C1 segment of cervical spinal cord (tissue), 14 donors: ENCODE measurements around the gene OR6V1.
"Not testable (repeated sequence)": the region's sequence is repeated elsewhere in the genome, so short reads cannot be mapped to it uniquely, and the experiment has no call there.

Experiments
- DNase-seq, 14 donors: peaks; one replicate each; lab custom pipeline; 2025; lab: John Stamatoyannopoulos, UW

The OR6V1 gene

DNA sequence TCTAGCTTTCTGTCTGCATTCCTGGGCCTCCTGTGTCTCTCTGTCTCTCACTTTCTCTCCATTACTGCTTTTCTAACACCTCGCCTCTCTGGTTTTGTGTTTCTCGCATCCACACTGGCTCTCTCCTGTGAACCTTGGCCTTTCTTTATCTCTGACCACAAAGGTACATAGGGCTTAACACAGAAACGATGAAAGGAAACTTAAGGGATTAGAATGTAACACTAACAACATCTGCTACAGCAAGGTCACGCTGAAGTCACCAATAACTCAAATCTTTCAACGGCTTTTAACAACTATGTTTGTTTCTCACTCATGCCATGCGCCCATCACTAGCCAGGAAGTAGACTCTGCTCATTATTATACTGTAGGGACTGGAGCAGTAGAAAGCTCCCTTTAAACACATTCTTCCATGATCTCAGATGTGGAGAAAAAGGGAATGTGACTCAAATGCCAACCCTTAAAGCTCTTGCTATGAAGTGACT lies 9.3 kb upstream of the OR6V1 start:
- no peak for DNase-seq

DNA sequence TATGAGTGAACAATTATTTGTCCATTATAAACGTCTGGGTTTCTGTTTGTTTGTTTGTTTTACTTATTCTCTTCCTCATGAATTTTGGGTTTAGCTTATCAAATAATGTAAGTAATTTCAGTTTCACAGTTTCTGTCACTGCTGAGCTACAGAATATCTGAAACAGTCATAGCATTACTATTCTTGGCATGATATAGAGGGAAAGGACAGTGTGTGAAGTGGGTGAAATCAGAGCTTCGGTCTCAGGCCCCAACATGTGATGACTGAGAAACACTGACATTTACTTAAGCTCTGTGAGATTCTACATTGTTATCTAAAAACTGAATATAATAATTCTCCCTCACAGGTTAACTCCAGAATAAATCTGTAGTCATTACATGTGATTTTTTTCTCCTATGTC lies 8.8 kb upstream of the OR6V1 start:
- no peak for DNase-seq

DNA sequence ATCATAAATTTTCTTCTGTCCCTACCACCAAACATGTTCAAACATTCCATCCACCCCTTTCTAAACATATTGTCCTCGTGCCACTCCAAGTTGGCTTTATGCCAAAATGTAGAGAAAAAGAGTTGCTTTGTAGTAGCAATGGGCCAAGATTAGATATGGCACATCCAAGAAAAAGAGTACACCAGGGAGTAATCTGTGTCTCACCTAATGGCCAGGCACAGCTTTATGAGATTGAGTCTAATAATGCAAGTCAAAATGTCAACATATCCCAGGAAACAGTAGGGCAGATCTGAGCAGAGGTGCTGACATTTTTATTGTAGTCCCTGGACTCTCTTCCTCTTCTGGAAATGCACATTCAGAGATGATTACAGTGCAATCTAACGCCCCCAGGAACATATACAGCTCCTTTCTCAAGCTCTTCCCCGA lies 5.7 kb upstream of the OR6V1 start:
- no peak for DNase-seq

DNA sequence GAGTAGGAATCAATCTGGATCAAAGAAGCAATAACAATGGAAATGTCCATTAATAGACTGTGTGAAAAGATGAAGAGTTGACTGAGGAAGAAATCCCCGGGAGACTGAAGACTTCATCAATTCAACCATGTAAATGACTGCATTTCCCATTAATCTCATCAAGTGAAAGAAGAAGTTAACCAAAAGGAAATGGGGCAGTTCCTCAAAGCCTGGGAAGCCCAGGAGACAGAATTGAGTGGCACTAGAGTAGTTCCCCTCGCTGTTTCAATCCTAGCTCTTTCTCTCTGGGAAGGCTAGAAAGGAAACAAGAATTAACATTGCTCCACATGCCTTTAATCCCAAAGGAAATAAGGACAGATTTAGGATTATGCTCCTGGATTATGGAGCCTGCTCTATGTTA lies 4.8 kb upstream of the OR6V1 start:
- no peak for DNase-seq

DNA sequence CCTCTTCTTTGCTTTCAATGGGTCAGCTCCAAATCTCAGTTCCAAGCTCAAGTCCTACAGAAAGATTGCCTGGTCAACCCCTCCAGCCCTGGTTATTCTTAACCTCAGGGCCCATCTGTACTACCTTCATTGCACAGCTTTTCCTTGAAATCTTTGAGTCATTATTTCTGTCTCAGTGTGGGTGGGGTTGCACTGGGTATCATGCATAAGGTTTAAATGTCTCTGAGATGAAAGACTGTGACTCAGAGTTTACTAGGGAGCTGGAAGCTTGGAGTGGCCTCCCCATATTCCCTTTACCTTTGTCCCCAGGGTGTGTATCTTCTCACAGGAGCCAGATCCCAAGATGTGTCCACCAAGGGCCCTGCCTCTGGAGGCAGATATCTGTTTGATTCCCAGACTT lies 3.3 kb upstream of the OR6V1 start:
- no peak for DNase-seq

DNA sequence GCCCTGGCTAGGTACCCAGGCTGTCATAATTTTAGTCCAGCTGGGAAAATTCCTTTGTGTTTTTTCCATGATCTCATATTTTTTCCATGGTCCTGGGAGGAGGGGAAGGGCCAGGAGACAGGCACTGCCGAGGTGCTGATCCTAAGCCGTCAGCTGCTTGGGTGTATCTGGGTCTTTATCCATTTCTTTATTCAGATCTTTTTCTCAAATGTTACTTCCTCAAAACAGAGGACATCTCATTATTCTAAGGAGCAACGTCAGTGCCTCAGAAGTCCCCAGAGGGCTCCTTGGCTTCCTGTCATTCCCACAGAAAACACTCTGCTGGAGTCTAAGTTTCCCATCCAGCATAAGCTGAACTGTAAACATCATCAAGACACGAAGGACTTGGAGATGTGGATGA lies 2.8 kb upstream of the OR6V1 start:
- DNase-seq = no peak

DNA sequence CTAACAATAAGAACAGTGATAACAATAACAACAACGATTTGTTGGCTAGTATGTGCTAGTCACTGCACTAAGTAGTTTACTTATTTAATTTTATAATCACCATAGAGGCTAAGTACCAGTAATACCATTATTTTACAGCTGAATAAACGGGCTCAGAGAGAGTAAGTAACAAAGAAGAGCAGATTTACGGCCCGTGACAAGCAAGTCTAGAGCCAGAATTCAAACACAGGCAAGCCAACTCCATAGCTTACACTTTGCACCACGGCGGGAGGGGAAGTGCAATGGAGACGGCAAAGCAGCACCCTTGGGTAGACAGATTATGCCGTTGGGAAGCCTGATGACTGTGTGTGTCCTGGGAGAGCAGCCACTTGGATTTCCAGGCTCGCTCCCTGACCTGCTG lies 1.2 kb upstream of the OR6V1 start:
- DNase-seq = no peak

DNA sequence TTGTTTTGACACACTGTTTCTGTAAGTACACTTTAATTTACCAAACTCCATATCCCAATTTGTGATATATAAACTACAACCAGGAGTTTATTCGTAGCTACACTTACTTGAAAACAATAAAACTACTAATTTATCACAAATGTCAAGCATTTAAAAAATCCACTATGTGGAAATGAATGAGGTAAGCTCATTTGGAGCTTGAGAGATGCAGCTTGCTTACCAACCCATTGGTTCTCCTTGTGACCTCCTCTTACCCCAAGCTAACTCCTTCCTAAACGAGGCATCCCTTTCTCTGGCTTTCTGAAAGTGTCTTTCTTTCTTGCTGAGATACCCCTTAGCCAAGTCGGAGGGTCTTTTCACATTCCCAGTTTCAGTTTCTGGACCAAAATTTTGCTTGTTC lies 2.5 kb downstream of the OR6V1 start:
- DNase-seq = no peak

DNA sequence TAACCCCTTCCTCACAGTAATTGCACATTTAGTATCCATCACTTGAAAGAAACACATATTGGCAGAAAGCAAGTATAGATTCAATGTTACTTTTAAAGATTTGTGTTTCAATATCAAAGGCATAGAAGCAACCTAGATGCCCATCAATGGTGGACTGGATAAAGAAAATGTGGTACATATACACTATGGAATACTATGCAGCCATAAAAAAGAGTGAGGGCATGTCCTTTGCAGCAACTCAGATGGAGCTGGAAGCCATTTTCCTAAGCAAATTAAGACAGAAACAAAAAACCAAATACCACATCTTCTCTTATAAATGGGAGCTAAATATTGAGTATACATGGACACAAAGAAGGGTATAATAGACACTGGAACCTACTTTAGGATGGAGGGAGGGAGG lies 3.6 kb downstream of the OR6V1 start:
- no peak for DNase-seq

DNA sequence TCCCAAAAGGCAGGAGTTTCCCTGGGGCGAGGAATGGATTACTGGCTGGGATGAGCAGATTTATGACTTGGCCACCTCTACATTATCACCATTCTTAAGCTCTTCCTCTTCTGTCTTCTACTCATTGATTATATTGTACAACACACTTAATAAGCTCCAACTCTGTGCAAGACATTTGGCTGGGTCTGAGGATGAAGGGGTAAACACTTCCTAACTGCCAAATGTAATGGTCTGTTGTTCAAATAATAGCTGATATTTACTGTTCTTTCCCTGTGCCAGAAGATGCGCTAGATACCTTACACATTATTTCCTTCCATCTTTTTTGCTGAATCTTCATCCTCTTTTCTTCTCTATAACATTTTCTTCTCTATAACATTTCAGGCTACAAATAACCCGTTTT lies 11.6 kb downstream of the OR6V1 start:
- no peak for DNase-seq

DNA sequence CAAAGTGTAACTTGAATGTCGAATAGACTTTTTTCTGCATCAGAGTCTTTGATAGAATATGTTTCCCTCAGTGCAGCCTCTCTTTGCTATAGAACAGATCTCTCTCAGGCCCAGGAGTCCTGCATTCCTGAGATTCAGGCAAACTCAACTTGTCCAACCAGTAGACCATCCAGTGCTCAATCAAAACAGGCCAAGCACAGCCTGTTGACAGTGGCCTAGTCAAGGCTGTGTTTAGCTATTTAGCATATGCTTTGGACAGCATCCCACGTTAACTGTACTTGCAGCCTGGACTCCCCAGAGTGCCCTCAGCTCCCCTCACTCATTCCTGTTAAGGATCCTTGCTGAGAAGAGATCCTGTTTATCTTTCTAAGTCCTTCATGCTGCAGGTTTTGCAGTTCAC lies 16.3 kb downstream of the OR6V1 start:
- no peak for DNase-seq

DNA sequence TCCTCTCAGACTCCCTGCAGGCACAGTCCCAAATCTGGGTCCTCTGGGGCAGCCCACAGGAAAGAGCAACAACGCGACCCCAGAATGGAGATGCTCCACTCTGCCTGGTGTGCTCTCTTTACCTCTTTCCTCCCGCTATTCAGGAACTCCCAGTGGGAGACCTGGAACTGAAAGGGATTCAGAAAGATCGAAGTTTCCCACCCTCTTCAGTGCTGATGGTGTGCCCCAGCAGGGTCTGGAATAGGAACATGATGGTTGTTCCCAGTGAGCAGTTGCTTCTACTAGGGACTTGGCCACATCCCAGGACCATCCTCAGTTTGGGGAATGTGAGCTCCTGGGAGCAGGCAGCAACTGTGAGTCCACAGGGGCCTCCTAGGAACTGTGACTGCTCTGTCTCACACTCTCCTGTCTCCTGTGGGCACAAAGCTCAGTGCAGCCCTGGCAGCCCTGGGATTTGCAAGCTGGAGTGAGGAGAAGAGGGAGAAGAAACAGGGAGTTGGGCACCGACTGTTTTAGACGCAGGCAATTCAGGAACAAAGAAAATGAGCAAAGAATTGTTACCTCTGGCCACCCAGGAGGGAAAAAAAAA lies 17.9 kb downstream of the OR6V1 start:
- DNase-seq = no peak

DNA sequence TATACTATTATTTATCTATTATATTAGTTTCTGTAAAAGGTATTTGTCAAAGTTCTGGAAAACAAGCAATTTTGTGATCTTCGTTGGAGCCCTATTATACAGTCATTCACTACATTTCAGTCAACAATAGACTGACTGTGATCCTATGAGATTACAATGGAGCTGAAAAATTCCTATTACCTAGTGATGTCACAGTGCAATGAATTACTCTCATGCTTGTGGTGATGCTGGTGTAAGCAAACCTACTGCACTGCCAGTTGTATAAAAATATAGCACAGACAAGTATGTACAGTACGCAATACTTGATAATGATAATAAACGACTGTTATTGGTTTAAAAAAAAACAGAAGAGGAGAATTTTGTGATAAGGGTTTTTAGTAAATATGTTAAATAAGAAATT lies 21.4 kb downstream of the OR6V1 start:
- no peak for DNase-seq

DNA sequence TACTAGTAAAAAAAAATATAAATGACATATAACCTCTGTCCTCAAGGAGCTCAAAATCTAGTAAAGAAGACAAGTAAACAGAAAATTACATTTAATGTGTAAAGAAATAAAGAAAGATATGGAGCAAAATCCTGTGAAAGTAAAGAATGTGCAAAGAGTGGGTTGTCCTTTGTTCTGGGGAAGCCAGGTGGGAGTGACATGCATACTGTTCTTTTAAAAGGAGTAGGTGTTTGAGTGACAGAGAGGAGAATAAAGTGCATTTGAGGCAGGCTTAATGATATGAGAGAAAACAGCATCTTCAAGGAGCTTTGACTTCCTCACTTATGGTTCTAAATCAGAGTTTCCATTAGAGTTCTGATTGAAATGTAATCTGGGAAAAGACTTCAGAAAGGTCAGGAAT lies 22.0 kb downstream of the OR6V1 start:
- no peak for DNase-seq

DNA sequence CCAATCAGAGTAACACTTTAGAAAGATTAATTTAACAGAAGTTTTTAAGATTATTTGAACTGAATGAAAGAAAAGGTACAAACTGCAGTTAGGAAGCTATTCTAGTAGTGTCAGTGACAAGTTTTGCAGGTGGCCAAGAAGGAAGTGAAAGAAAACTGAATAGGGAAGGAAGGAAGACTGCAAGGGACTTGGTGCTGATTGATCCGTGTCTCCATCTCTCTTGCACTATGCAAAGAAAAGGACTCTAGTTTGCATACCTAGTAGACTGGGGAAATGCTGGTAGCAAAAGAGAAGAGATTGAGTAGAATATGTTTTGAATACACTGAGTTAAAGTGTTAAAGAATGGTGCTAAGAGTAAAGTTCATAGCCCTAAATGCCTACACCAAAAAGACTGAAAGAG lies 33.0 kb downstream of the OR6V1 start:
- DNase-seq = no peak

DNA sequence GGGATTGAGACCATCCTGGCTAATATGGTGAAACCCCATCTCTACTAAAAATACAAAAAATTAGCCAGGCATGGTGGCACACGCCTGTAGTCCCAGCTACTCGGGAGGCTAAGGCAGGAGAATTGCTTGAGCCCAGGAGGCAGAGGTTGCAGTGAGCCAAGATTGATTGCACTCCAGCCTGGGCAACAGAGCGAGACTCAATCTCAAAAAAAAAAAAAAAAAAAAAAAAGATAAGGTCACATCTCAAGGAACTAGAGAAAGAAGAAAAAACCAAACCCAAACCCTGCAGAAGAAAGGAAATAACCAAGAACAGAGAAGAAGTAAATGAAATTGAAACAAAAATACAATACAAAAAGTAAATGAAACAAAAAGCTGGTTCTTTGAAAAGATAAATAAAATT lies 33.5 kb downstream of the OR6V1 start:
- DNase-seq = not testable (repeated sequence)

DNA sequence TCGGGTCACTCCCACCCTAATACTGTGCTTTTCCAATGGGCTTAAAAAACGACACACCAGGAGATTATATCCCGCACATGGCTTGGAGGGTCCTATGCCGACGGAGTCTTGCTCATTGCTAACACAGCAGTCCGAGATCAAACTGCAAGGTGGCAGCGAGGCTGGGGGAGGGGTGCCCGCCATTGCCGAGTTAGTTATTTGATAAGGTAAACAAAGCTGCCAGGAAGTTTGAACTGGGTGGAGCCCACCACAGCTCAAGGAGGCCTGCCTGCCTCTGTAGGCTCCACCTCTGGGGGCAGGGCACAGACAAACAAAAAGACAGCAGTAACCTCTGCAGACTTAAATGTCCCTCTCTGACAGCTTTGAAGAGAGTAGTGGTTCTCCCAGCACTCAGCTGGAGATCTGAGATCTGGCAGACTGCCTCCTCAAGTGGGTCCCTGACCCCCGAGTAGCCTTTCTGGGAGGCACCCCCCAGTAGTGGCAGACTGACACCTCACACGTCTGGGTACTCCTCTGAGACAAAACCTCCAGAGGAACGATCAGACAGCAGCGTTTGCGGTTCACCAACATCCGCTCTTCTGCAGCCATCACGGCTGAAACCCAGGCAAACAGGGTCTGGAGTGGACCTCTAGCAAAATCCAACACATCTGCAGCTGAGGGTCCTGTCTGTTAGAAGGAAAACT lies 36.5 kb downstream of the OR6V1 start:
- DNase-seq = not testable (repeated sequence)

DNA sequence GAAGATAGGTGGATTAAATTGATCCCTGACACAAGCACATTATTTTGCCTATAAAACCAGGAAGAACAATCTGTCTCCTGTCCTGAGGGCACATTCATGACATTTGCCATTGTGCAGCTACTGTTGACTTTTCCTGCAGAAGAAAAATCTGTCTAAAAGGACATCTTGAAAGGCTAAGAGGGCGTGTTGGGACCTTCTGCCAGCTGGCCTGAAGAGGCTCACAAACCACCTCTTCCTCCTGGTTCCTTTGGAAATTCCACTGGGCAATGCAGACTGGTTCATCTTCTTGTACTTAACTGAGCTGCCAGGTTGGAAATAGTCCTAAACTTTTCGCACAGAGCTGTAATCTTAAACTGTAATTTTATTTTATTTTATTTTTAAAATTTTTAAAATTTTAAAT lies 44.0 kb downstream of the OR6V1 start:
- no peak for DNase-seq

DNA sequence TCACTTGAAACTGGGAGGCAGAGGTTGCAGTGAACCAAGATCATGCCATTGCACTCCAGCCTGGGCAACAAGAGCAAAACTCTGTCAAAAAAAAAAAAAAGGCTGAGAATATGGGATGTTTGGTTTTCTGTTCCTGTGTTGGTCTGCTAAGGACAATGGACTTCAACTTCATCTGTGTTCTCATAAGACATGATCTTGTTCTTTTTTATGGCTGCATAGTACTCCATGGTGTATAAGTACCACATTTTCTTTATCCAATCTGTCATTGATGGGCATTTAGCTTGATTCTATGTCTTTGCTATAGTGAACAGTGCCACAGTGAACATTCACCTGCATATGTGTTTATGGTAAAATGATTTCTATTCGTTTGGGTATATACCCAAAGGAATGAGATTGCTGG lies 47.4 kb downstream of the OR6V1 start:
- DNase-seq = not testable (repeated sequence)
